Panc1 (cell line): Measurements from ENCODE around the gene ATG4A. TPM values are rescaled to one million over a fixed set of nuclear protein-coding genes. Genes with fewer than 3 reads are reported as not detected.

Experiments
- ATAC-seq: fragments of 200-7000 bp; cut with Tn5 transposase; 2 replicates; pipeline ENCODE4 v1.9.1; 2020; ENCODE audit warnings: mild to moderate bottlenecking, moderate library complexity
- BruUV-seq: library from RNA; stranded (reverse); fragments of 400-500 nt; replicated peaks from 2 replicates; lab custom pipeline; 2021; lab: Mats Ljungman, UMichigan
- CTCF ChIA-PET: fragments of 300-600 bp; sonication (Branson Sonifier 250); formaldehyde crosslinking; loops from one replicate; lab custom pipeline; 2022; ENCODE audit warnings: antibody characterized with exemption; lab: Charles Lee
- POLR2A ChIA-PET: fragments of 300-600 bp; sonication (Branson Sonifier 250); formaldehyde crosslinking; loops from one replicate; lab custom pipeline; 2022; ENCODE audit warnings: antibody characterized with exemption; lab: Charles Lee
- DNase-seq: peaks from one replicate; pipeline ENCODE4 v3.0.0-alpha.2; 2010; ENCODE audit warnings: low read depth, low spot score
- H3K27ac ChIP-seq: 2 replicates; pipeline ENCODE4 v1.5.1; 2011; ENCODE audit warnings: mild to moderate bottlenecking, low read length, inconsistent platforms
- H3K27me3 ChIP-seq: fragments of 200-500 bp; sonication (Bioruptor generic); 2 replicates; pipeline ENCODE4 v1.6.0; 2014; ENCODE audit warnings: low read length, inconsistent platforms; ENCODE audit not compliant: control insufficient read depth, insufficient read depth
- H3K36me3 ChIP-seq: fragments of 200-500 bp; sonication (Bioruptor generic); 2 replicates; pipeline ENCODE4 v1.5.1; 2014; ENCODE audit warnings: inconsistent platforms, mild to moderate bottlenecking, low read length, moderate library complexity; ENCODE audit not compliant: control insufficient read depth, insufficient read depth
- H3K4me1 ChIP-seq: 2 replicates; pipeline ENCODE4 v1.5.1; 2011; ENCODE audit warnings: inconsistent platforms, mild to moderate bottlenecking, low read length, moderate library complexity; ENCODE audit not compliant: control insufficient read depth, insufficient read depth
- H3K4me3 ChIP-seq, 2 experiments: 2 replicates each; pipeline ENCODE4 v1.5.1; 2011 to 2012; ENCODE audit warnings: low read depth in 2 of 2, low read length in 2 of 2, mild to moderate bottlenecking in 2 of 2, inconsistent platforms in 1 of 2, moderate library complexity in 1 of 2
- H3K9me3 ChIP-seq: fragments of 200-500 bp; sonication (Bioruptor generic); 2 replicates; pipeline ENCODE4 v1.5.1; 2014; ENCODE audit warnings: low read depth, mild to moderate bottlenecking, inconsistent platforms, low read length, moderate library complexity; ENCODE audit not compliant: control insufficient read depth, insufficient read depth
- POLR2AphosphoS5 ChIP-seq: IDR thresholded peaks from 2 replicates; pipeline ENCODE4 v1.6.1; 2012; ENCODE audit warnings: mild to moderate bottlenecking, low read depth, low read length, moderate library complexity
- SIN3A ChIP-seq: IDR thresholded peaks from 2 replicates; pipeline ENCODE4 v1.6.1; 2012; ENCODE audit warnings: low read depth, mild to moderate bottlenecking, low read length, moderate library complexity, borderline replicate concordance; ENCODE audit not compliant: insufficient read depth
- TCF7L2 ChIP-seq: IDR thresholded peaks from 2 replicates; pipeline ENCODE4 v1.6.1; 2011; ENCODE audit warnings: mild to moderate bottlenecking, low read depth, low read length, inconsistent platforms
- in situ Hi-C: cut with HindIII; loops from 2 replicates; pipeline ENCODE4 v1.10.0; 2016; ENCODE audit warnings: low sequenced_read_pairs, low pct_unique_long_range_greater_than_20kb
- intact Hi-C: fragments of 100-400 bp; cut with micrococcal nuclease; formaldehyde crosslinking; loops from one replicate; pipeline ENCODE4 v1.10.0; 2022; ENCODE audit not compliant: unreplicated experiment
- total RNA-seq: library from RNA; stranded (reverse); gene quantifications from one replicate; pipeline ENCODE4 v1.2.1, GENCODE V29; 2021; ENCODE audit not compliant: unreplicated experiment
- TF ChIP-seq, protein P1 (sequence below), 2 experiments: IDR thresholded peaks; 2 replicates each; pipeline ENCODE4 v1.6.1; 2011 to 2012; ENCODE audit warnings: low read depth in 2 of 2, control low read depth in 1 of 2, low read length in 1 of 2, mild to moderate bottlenecking in 1 of 2, moderate library complexity in 1 of 2; ENCODE audit not compliant: insufficient read depth in 1 of 2
- TF ChIP-seq, protein P2 (sequence below): fragments of 450-650 bp; IDR thresholded peaks from 2 replicates; pipeline ENCODE4 v1.5.1; 2017; ENCODE audit warnings: mild to moderate bottlenecking

The ATG4A gene
- total RNA-seq, 1 experiment from 2014 or later: 13.7 TPM

DNA sequence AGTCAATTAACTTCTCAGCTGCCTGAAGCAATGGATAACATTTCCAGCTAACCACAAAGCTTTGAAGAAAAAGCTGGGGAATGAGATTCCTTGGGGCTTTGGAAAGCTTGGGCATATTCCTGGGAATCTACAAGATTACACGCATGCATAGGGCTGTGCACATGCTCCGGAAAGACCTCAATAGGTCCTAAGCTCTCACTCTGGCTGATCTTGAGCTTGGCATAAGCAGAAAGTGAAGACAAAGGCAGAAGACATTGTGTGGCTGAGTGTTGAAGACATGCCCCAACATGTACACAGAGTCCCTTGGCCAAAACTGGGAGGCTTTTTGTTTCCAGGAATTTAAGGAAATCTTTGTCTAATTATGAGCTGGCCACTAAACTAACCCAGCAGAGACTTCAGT, 31.2 kb downstream of the ATG4A start:
- no TSS peak for BruUV-seq
- intact Hi-C loops: no loop called here
- CTCF ChIA-PET: no interaction called here

DNA sequence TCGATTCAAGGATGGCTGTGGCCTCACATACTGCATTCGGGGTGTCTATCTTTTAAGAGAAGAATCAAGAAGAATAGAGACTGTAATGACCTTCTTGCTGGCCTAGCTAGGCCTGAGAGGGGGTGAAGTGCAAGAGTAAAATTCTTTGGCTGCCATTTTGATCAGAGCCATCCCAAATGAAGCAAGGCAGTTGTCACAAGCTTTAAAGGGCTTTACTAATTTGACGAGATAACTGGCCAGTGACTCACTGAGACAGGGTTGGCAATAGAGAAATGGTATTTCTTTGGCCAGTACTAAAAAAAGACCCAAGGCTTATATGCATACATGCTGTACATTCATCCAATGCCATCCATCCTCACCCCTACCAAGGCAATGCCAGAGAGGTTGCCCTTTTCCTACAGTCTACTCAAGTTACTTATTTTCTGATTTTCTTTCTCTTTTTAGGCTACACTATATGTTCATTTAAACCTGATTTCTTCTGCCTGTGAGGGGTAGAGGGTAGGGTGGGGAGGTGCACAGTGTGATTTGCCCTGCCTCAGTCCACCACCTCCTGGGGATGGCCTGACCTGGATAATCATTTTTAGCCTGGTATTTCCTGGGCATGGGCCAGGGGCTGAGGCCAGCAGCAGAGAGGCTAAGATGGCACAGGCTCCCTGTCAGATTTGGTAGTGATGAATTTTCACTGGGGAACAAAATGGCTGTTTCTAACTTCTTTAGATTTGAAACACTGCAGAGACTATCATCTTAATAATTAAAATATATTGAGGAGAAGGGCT, 32.2 kb downstream of the ATG4A start:
- TF ChIP-seq, protein P1, sequence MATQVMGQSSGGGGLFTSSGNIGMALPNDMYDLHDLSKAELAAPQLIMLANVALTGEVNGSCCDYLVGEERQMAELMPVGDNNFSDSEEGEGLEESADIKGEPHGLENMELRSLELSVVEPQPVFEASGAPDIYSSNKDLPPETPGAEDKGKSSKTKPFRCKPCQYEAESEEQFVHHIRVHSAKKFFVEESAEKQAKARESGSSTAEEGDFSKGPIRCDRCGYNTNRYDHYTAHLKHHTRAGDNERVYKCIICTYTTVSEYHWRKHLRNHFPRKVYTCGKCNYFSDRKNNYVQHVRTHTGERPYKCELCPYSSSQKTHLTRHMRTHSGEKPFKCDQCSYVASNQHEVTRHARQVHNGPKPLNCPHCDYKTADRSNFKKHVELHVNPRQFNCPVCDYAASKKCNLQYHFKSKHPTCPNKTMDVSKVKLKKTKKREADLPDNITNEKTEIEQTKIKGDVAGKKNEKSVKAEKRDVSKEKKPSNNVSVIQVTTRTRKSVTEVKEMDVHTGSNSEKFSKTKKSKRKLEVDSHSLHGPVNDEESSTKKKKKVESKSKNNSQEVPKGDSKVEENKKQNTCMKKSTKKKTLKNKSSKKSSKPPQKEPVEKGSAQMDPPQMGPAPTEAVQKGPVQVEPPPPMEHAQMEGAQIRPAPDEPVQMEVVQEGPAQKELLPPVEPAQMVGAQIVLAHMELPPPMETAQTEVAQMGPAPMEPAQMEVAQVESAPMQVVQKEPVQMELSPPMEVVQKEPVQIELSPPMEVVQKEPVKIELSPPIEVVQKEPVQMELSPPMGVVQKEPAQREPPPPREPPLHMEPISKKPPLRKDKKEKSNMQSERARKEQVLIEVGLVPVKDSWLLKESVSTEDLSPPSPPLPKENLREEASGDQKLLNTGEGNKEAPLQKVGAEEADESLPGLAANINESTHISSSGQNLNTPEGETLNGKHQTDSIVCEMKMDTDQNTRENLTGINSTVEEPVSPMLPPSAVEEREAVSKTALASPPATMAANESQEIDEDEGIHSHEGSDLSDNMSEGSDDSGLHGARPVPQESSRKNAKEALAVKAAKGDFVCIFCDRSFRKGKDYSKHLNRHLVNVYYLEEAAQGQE (IDR thresholded peaks at IDR 0.05; ENCODE audit: insufficient read depth in 1 of 2, low read depth in 2 of 2, low read length in 1 of 2): no peak
- no peak for TF ChIP-seq TCF7L2
- no peak for TF ChIP-seq SIN3A
- TF ChIP-seq, protein P2, sequence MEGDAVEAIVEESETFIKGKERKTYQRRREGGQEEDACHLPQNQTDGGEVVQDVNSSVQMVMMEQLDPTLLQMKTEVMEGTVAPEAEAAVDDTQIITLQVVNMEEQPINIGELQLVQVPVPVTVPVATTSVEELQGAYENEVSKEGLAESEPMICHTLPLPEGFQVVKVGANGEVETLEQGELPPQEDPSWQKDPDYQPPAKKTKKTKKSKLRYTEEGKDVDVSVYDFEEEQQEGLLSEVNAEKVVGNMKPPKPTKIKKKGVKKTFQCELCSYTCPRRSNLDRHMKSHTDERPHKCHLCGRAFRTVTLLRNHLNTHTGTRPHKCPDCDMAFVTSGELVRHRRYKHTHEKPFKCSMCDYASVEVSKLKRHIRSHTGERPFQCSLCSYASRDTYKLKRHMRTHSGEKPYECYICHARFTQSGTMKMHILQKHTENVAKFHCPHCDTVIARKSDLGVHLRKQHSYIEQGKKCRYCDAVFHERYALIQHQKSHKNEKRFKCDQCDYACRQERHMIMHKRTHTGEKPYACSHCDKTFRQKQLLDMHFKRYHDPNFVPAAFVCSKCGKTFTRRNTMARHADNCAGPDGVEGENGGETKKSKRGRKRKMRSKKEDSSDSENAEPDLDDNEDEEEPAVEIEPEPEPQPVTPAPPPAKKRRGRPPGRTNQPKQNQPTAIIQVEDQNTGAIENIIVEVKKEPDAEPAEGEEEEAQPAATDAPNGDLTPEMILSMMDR: no peak
- TF ChIP-seq POLR2AphosphoS5: no peak
- BruUV-seq: no TSS peak
- DNase-seq: no peak
- Histone ChIP-seq H3K9me3 (no peaks in the 10 kb centered on the region), H3K4me1 (no peaks in the 10 kb centered on the region), H3K27ac (no peak overlapping the region), H3K36me3 (no peaks in the 10 kb centered on the region), H3K4me3 (no peak overlapping the region), H3K27me3 (no peaks in the 10 kb centered on the region)
- ChIA-PET CTCF (no interaction called here), POLR2A (no interaction called here)
- in situ Hi-C loops (no loop called here), intact Hi-C loops (no loop called here)
- ATAC-seq: no peak

More for the DNA sequence above, 31.2 kb downstream of the ATG4A start:
- H3K36me3 ChIP-seq: no peaks in the 10 kb centered on the region
- no peak for ATAC-seq
- H3K27me3 ChIP-seq: no peaks in the 10 kb centered on the region
- H3K4me3 ChIP-seq: no peak overlapping the region
- POLR2A ChIA-PET: no interaction called here
- H3K4me1 ChIP-seq: no peaks in the 10 kb centered on the region
- H3K27ac ChIP-seq: no peak overlapping the region
- in situ Hi-C loops: no loop called here
- TF ChIP-seq POLR2AphosphoS5 (no peak), SIN3A (no peak), TCF7L2 (no peak)
- TF ChIP-seq, protein P1 (IDR thresholded peaks at IDR 0.05; ENCODE audit: insufficient read depth in 1 of 2, low read depth in 2 of 2, low read length in 1 of 2): no peak
- TF ChIP-seq, protein P2: no peak
- H3K9me3 ChIP-seq: no peaks in the 10 kb centered on the region
- no peak for DNase-seq
